Measurements from ENCODE around the gene MCRIP2. TPM values are rescaled to one million over a fixed set of nuclear protein-coding genes. Genes with fewer than 3 reads are reported as not detected.
A peak's percentile ranks its signal among the peaks of the same experiment; 100 is the strongest.

Gene MCRIP2
- total and polyA plus RNA-seq, 2 experiments from 2014 or later: 64.3 to 67.7 TPM

GRCh38 chr16:674968-675883, 33.6 kb downstream of the MCRIP2 start, which contains the start of gene RHBDL1:
TSS of gene RHBDL1 (plus strand) at chr16:675671. CDS start at chr16:675791, 120 bp downstream.
- Histone ChIP-seq H3K4me2 (peak within 1 kb of the TSS; percentile 86), H3K27ac (ENCODE audit: low read depth) (no peak within 1 kb of the TSS), H3K4me3 (peak within 1 kb of the TSS; percentile 66), H3K4me1 (ENCODE audit: insufficient read depth) (peaks cover 11% of the 10 kb centered on the region; the same call in 1 of the 2 replicates), H4K20me1 (replicated peaks; ENCODE audit: insufficient read depth) (peaks cover 3% of the 10 kb centered on the region; the same call in 1 of the 2 replicates), H2AFZ (no peak within 1 kb of the TSS), H3K9me2 (ENCODE audit: insufficient read depth) (no peaks in the 10 kb centered on the region), H3K79me2 (replicated peaks; ENCODE audit: insufficient read depth) (no peaks in the 10 kb centered on the region), H3K27me3 (ENCODE audit: insufficient read depth) (no peaks in the 10 kb centered on the region), H3F3A (replicated peaks; ENCODE audit: low read depth) (peaks cover 17% of the 10 kb centered on the region), H3K36me3 (ENCODE audit: insufficient read depth) (peaks cover 5% of the 10 kb centered on the region; the same call in 1 of the 2 replicates)
- Mint-ChIP-seq H3K4me3 (peak within 1 kb of the TSS; percentile 72), H3K36me3 (ENCODE audit: low read depth) (peaks cover 14% of the 10 kb centered on the region; the same call in 2 of the 3 replicates), H3K9me3 (no peaks in the 10 kb centered on the region; the same call in 2 of the 3 replicates), H3K27me3 (ENCODE audit: insufficient read depth, low read depth, poor library complexity) (peaks cover 10% of the 10 kb centered on the region), H3K4me1 (peaks cover 17% of the 10 kb centered on the region), H3K27ac (no peak within 1 kb of the TSS)
- DNase-seq (ENCODE audit: low spot score) (peak; percentile 80), ATAC-seq (peak; percentile 5)
- no peak for TF ChIP-seq NANOG (IDR thresholded peaks at IDR 0.05; ENCODE audit: borderline replicate concordance)
- peak in 1 of 2 experiments; percentile 31; a peak in 1 of 4 replicates for TF ChIP-seq CTCF (conservative IDR thresholded peaks at IDR 0.05; ENCODE audit: low read depth in 2 of 2)
- 0 out of 2 replicates have a peak, but pooled peaks have one; percentile 16 for TF ChIP-seq POLR2AphosphoS5 (IDR thresholded peaks at IDR 0.05; ENCODE audit: low read depth)

DNA sequence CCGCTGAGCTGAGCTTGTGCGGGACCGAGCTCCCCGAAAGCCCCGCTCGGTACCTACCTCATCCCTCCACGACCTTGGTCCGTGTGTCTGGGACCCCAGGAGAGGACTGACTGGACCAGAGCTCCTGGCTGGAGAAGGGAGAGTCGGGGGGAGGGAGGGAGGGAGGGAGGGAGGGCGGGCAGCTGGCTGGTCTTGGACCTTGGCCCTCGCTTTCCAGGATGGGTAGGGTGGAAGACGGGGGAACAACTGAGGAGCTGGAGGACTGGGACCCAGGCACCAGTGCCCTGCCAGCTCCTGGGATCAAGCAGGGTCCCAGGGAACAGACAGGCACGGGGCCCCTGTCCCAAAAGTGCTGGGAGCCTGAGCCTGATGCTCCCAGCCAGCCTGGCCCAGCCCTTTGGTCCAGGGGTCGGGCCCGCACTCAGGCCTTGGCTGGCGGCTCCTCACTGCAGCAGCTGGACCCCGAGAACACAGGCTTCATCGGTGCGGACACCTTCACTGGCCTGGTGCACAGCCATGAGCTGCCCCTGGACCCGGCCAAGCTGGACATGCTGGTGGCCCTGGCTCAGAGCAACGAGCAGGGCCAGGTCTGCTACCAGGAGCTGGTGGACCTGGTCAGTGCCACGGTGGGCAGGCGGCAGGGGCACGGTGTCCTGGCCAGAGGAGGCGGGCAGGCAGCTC, 34.4 kb downstream of the MCRIP2 start:
- peaks cover 12% of the 10 kb centered on the region for H3K27me3 Mint-ChIP-seq (ENCODE audit: insufficient read depth, low read depth, poor library complexity)
- no peak overlapping the region for H2AFZ ChIP-seq
- peak overlapping the region; percentile 66 for H3K4me3 ChIP-seq
- H3K36me3 ChIP-seq (ENCODE audit: insufficient read depth): peaks cover under 1% of the 10 kb centered on the region; the same call in 1 of the 2 replicates
- peaks cover 9% of the 10 kb centered on the region; the same call in 2 of the 3 replicates for H3K36me3 Mint-ChIP-seq (ENCODE audit: low read depth)
- no peaks in the 10 kb centered on the region for H3K27me3 ChIP-seq (ENCODE audit: insufficient read depth)
- H3K9me3 Mint-ChIP-seq: no peaks in the 10 kb centered on the region; the same call in 2 of the 3 replicates
- TF ChIP-seq ZNF114 (CRISPR knock-in tag; IDR thresholded peaks at IDR 0.05) (no peak), POLR2AphosphoS5 (IDR thresholded peaks at IDR 0.05; ENCODE audit: low read depth) (no peak), NANOG (IDR thresholded peaks at IDR 0.05; ENCODE audit: borderline replicate concordance) (no peak)
- peaks cover 11% of the 10 kb centered on the region; the same call in 1 of the 2 replicates for H3K4me1 ChIP-seq (ENCODE audit: insufficient read depth)
- H3K27ac Mint-ChIP-seq: no peak overlapping the region
- peaks cover 3% of the 10 kb centered on the region for H4K20me1 ChIP-seq (replicated peaks; ENCODE audit: insufficient read depth)
- peaks cover 4% of the 10 kb centered on the region; the same call in 1 of the 2 replicates for H3K79me2 ChIP-seq (replicated peaks; ENCODE audit: insufficient read depth)
- peak; percentile 36 for DNase-seq (ENCODE audit: low spot score)
- H3K27ac ChIP-seq (ENCODE audit: low read depth): no peak overlapping the region
- no peaks in the 10 kb centered on the region for H3K9me2 ChIP-seq (ENCODE audit: insufficient read depth)
- peaks cover 18% of the 10 kb centered on the region for H3K4me1 Mint-ChIP-seq
- H3K4me2 ChIP-seq: peak overlapping the region; percentile 86
- no peak; the same call in 2 of the 3 replicates for ATAC-seq
- 0 out of 3 replicates have a peak overlapping the region, but pooled peaks have one; percentile 40 for H3K4me3 Mint-ChIP-seq
- H3F3A ChIP-seq (replicated peaks; ENCODE audit: low read depth): peaks cover 18% of the 10 kb centered on the region

Data from GM23338 (cell line).